Stimulated activated naive CD8-positive, alpha-beta T cell treated with anti-CD3 and anti-CD28 coated beads, Interleukin-15, Interleukin-2, amounts not matched to agents 100 ng/mL and 50 ng/mL, for 24 hours (primary cell): Measurements from ENCODE around the gene PLPP4.

Experiments used
- H3K27ac Mint-ChIP-seq: one replicate; pipeline ENCODE4 v1.8.0; 2021; ENCODE audit warnings: mild to moderate bottlenecking, mixed read lengths
- H3K27me3 Mint-ChIP-seq: one replicate; pipeline ENCODE4 v1.8.0; 2021; ENCODE audit warnings: mixed read lengths
- H3K36me3 Mint-ChIP-seq: one replicate; pipeline ENCODE4 v1.8.0; 2021; ENCODE audit warnings: low read depth, mixed read lengths
- H3K4me1 Mint-ChIP-seq: one replicate; pipeline ENCODE4 v1.8.0; 2021; ENCODE audit warnings: low read depth, mixed read lengths
- H3K4me3 Mint-ChIP-seq: one replicate; pipeline ENCODE4 v1.8.0; 2021; ENCODE audit warnings: mild to moderate bottlenecking, mixed read lengths
- H3K9me3 Mint-ChIP-seq: one replicate; pipeline ENCODE4 v1.8.0; 2021; ENCODE audit warnings: mixed read lengths

Gene PLPP4

GRCh38 chr10:120436439-120437112 lies 20.5 kb upstream of the PLPP4 start:
- Mint-ChIP-seq H3K9me3 (no peaks in the 10 kb centered on the region), H3K27me3 (peaks cover 14% of the 10 kb centered on the region), H3K36me3 (no peaks in the 10 kb centered on the region), H3K4me3 (no peak overlapping the region), H3K27ac (no peak overlapping the region), H3K4me1 (no peaks in the 10 kb centered on the region)

DNA sequence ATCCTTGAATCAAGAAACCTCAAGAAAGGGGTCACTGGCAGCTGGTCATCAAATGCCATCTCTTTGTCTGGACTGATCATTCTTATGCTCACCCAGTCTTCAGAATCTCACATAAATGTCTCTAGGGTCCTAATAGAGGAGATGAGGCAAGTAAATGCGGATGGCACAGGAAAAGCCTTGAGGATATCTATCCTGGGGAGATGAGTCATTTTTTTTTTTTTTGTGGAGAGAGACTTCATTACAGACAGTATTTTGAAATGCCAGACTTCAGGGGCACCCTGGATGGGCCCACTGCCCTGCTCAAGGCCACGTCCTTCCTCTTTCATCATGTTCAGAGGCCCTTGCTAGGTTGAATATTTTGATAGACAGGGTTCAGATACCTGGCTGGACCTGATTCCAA lies 19.5 kb upstream of the PLPP4 start:
- H3K36me3 Mint-ChIP-seq, result no peaks in the 10 kb centered on the region
- no peaks in the 10 kb centered on the region for H3K4me1 Mint-ChIP-seq
- H3K4me3 Mint-ChIP-seq, result no peak overlapping the region
- H3K27me3 Mint-ChIP-seq, result peaks cover 7% of the 10 kb centered on the region
- no peaks in the 10 kb centered on the region for H3K9me3 Mint-ChIP-seq
- no peak overlapping the region for H3K27ac Mint-ChIP-seq

DNA sequence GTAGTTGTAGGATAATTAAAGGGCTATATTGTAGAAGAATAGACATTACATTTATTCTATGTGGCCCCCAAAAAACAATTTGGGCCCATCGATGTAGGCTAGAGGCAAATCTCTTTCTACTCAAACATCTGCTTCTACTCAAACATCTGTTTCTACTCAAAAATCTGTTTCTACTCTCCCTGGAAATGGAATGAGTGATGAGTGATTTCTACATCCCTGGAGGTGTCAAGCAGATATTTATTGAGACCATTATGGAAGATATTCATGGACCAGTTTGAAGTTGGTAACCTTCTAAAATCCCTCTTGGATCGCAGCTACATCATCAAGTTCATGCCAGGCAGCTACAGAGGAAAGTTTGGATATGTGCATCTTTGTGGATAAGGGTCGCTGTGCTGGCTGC lies 5.1 kb upstream of the PLPP4 start:
- no peaks in the 10 kb centered on the region for H3K4me1 Mint-ChIP-seq
- no peaks in the 10 kb centered on the region for H3K9me3 Mint-ChIP-seq
- no peak overlapping the region for H3K27ac Mint-ChIP-seq
- H3K36me3 Mint-ChIP-seq, result no peaks in the 10 kb centered on the region
- H3K4me3 Mint-ChIP-seq, result no peak overlapping the region
- peaks cover 23% of the 10 kb centered on the region for H3K27me3 Mint-ChIP-seq

DNA sequence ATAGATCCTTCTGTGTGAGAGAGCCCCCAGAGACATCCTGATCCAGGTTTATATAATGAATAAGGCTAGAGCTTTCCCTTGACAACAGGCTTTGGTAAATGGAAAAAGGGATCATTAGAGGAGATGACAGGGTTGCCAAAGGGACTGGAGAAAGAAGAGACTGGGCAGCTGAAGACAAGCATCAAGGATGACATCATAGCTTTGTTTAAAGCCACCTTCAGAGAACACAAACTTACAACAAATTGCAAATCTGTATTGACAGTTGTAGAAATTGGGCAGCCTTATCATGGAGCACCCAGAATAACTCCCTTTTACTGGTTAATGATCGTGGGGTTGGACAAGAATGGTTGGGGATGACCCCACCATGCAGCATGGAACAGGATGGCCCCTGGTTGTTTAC lies 3.7 kb upstream of the PLPP4 start:
- H3K36me3 Mint-ChIP-seq, result no peaks in the 10 kb centered on the region
- H3K27ac Mint-ChIP-seq, result no peak overlapping the region
- no peaks in the 10 kb centered on the region for H3K4me1 Mint-ChIP-seq
- H3K9me3 Mint-ChIP-seq, result no peaks in the 10 kb centered on the region
- H3K4me3 Mint-ChIP-seq, result no peak overlapping the region
- peaks cover 32% of the 10 kb centered on the region for H3K27me3 Mint-ChIP-seq

GRCh38 chr10:120453886-120454285 lies 3.1 kb upstream of the PLPP4 start:
- Mint-ChIP-seq H3K4me3 (no peak overlapping the region), H3K27me3 (peaks cover 37% of the 10 kb centered on the region), H3K27ac (no peak overlapping the region), H3K9me3 (no peaks in the 10 kb centered on the region), H3K36me3 (no peaks in the 10 kb centered on the region), H3K4me1 (no peaks in the 10 kb centered on the region)

GRCh38 chr10:120455004-120455403 lies 2.0 kb upstream of the PLPP4 start:
- no peak overlapping the region for H3K27ac Mint-ChIP-seq
- no peaks in the 10 kb centered on the region for H3K4me1 Mint-ChIP-seq
- no peaks in the 10 kb centered on the region for H3K36me3 Mint-ChIP-seq
- H3K9me3 Mint-ChIP-seq, result no peaks in the 10 kb centered on the region
- H3K27me3 Mint-ChIP-seq, result peaks cover 48% of the 10 kb centered on the region
- no peak overlapping the region for H3K4me3 Mint-ChIP-seq

DNA sequence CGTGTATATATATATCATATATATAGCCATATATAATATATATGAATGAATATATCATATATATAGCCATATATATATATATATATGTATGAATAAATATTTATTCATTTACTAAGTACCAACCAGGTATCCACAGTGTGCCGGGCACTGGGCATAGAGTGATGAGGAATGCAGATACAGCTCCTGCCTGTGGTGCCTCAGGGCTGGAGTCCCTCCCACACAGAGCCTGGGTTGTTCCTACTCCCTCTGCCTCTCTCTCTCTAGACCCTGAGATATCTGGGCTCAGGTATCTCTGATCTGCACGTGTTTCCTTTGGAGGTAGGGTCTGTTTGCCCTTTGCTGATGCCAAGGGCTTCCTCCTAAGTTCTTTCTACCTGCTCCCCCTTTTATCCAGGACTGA lies 1.4 kb upstream of the PLPP4 start:
- Mint-ChIP-seq H3K4me1 (no peaks in the 10 kb centered on the region), H3K27me3 (peaks cover 49% of the 10 kb centered on the region), H3K9me3 (no peaks in the 10 kb centered on the region), H3K27ac (no peak overlapping the region), H3K36me3 (no peaks in the 10 kb centered on the region), H3K4me3 (no peak overlapping the region)

- H3K36me3 Mint-ChIP-seq, result no peaks in the 10 kb centered on the region
Measured at GRCh38 chr10:120456143-120456625, 843 bp upstream of the PLPP4 start.

DNA sequence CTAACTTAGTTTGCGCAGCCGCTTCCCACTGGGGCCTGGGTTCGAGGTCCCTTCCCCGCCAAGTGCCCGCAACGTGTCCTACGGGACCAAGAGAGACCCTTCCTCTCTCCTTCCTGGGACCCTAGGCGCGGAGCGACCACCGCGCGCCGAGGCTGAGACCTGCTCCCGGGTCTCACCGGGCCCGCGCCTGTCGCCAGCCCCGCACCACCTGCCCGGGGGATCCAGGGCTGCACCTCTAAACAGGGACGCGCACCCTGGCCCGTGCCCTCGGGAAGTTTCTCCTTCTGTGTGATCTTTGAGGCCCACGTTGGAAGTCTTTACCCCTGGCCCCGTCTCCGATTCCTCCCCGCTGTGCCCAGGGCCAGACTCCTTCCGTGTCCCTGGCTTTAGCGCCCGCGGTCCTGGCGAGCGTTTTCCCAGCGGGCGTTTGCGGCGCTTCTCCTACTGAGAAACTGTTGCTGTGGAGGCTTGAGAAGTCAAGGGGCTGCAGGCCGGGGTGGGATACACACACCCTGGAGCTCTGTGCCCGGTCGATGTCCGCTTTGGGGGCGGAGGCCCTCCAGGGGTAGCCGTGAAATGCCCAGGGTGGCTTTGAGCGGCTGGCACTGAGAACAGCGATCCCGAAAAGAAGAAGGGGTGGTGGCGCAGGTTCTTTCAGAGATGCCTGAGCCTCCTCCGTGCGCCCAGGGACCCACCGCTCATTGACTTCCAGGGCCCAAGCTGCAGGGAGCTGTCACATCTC lies 575 bp downstream of the PLPP4 start:
- H3K9me3 Mint-ChIP-seq, result no peaks in the 10 kb centered on the region
- H3K4me1 Mint-ChIP-seq, result no peaks in the 10 kb centered on the region
- no peak overlapping the region for H3K4me3 Mint-ChIP-seq
- peaks cover 49% of the 10 kb centered on the region for H3K27me3 Mint-ChIP-seq
- H3K27ac Mint-ChIP-seq, result no peak overlapping the region
- no peaks in the 10 kb centered on the region for H3K36me3 Mint-ChIP-seq

More at GRCh38 chr10:120456143-120456625, 843 bp upstream of the PLPP4 start:
- Mint-ChIP-seq H3K27me3 (peaks cover 49% of the 10 kb centered on the region), H3K4me3 (peak overlapping the region; percentile 41), H3K9me3 (no peaks in the 10 kb centered on the region), H3K27ac (no peak overlapping the region), H3K4me1 (no peaks in the 10 kb centered on the region)

DNA sequence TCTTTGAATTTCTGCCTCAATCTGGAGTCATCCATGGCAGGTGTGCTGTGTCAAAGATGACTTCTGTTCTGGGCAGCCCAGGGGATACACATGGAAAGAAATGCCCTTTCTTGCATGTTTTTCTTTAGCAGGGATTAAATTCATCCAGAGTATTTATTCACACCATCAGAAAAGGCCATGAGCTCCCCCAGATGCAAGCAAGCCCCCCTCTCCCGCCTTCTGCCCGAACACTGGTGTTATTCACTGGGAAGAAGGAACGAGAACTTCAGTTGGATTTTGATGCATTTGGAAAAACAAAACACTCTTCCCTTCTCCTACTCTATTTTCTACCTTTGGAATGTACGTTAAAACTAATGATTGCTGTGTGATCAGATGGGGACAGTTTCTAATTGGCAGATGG lies 1.4 kb downstream of the PLPP4 start:
- H3K27ac Mint-ChIP-seq, result no peak overlapping the region
- H3K4me3 Mint-ChIP-seq, result no peak overlapping the region
- H3K9me3 Mint-ChIP-seq, result no peaks in the 10 kb centered on the region
- peaks cover 46% of the 10 kb centered on the region for H3K27me3 Mint-ChIP-seq
- no peaks in the 10 kb centered on the region for H3K4me1 Mint-ChIP-seq
- H3K36me3 Mint-ChIP-seq, result no peaks in the 10 kb centered on the region

GRCh38 chr10:120459185-120459584 lies 2.2 kb downstream of the PLPP4 start:
- no peak overlapping the region for H3K27ac Mint-ChIP-seq
- H3K4me3 Mint-ChIP-seq, result no peak overlapping the region
- H3K4me1 Mint-ChIP-seq, result no peaks in the 10 kb centered on the region
- H3K36me3 Mint-ChIP-seq, result no peaks in the 10 kb centered on the region
- H3K9me3 Mint-ChIP-seq, result no peaks in the 10 kb centered on the region
- peaks cover 41% of the 10 kb centered on the region for H3K27me3 Mint-ChIP-seq

GRCh38 chr10:120460186-120460585 lies 3.2 kb downstream of the PLPP4 start:
- H3K4me1 Mint-ChIP-seq, result no peaks in the 10 kb centered on the region
- H3K36me3 Mint-ChIP-seq, result no peaks in the 10 kb centered on the region
- H3K27ac Mint-ChIP-seq, result no peak overlapping the region
- no peaks in the 10 kb centered on the region for H3K9me3 Mint-ChIP-seq
- peaks cover 38% of the 10 kb centered on the region for H3K27me3 Mint-ChIP-seq
- no peak overlapping the region for H3K4me3 Mint-ChIP-seq

- Mint-ChIP-seq H3K4me3 (no peak overlapping the region), H3K36me3 (no peaks in the 10 kb centered on the region), H3K27ac (no peak overlapping the region), H3K4me1 (no peaks in the 10 kb centered on the region), H3K27me3 (peaks cover 35% of the 10 kb centered on the region), H3K9me3 (no peaks in the 10 kb centered on the region)
Measured at GRCh38 chr10:120460776-120461175, 3.7 kb downstream of the PLPP4 start.

GRCh38 chr10:120462018-120462682 lies 5.1 kb downstream of the PLPP4 start:
- H3K27me3 Mint-ChIP-seq, result peaks cover 26% of the 10 kb centered on the region
- H3K4me1 Mint-ChIP-seq, result no peaks in the 10 kb centered on the region
- H3K4me3 Mint-ChIP-seq, result no peak overlapping the region
- H3K36me3 Mint-ChIP-seq, result no peaks in the 10 kb centered on the region
- no peaks in the 10 kb centered on the region for H3K9me3 Mint-ChIP-seq
- H3K27ac Mint-ChIP-seq, result no peak overlapping the region

DNA sequence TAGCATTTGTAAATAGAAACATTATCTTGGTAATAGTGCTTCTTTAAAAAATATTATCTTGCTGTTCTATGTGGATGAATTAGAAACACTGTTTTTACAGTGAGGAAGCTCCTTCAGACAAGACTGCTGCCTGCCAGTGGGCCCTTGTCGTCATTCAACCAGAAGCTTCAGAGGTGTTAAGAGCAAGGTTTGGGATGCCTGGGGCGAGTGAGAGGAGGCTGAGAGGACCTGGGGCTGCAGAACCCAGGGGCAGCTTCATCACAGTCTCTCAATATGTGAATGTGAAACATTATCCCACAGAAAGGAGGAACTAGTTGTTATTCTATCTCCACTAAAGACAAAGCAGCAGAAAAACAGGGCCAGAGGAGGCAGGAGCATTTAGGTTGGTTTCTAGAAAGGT lies 8.1 kb downstream of the PLPP4 start:
- no peaks in the 10 kb centered on the region for H3K36me3 Mint-ChIP-seq
- H3K27me3 Mint-ChIP-seq, result no peaks in the 10 kb centered on the region
- no peaks in the 10 kb centered on the region for H3K4me1 Mint-ChIP-seq
- no peak overlapping the region for H3K27ac Mint-ChIP-seq
- no peaks in the 10 kb centered on the region for H3K9me3 Mint-ChIP-seq
- H3K4me3 Mint-ChIP-seq, result no peak overlapping the region
